ENCODE data around the gene AFTPH. TPM values are rescaled to one million over a fixed set of nuclear protein-coding genes. Genes with fewer than 3 reads are reported as not detected.

AFTPH gene
- total RNA-seq, 2 experiments from 2014 or later = 24.2 to 24.3 TPM

DNA sequence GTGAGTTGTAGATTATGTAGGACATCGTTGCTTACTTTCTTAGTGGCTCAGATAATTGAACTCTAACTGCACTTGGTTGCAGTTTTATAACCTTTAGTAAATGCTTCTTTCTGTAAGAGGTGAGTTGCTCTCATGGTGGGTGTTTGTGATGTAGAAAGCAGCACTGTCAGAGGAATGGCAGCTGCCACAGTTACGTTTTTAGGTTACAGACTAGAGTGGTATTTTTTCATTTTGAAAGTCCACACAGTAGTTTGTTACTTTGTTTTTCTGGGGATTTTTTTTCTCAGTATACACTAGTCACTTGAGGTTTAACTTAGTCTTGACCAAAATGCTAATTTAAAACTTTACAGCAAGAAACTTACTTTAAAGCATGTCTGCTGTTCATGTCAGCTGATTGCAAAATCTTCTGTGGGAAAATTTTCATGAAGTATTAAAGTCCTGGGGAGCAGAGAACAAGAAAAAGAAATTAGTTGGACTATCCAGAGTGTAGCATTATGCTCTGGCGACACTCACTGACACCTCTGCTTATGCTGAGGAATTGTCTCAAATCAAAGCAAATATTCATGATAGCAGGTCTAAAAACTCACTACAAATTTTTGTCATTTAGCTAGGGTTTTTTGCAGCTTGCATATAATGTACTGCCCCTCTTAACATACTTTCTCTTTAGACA lies 14.8 kb downstream of the AFTPH start:
- intact Hi-C loops (cut with DNase I, micrococcal nuclease) = no loop called here
- peaks cover 80% of the 10 kb centered on the region for H3K4me1 Mint-ChIP-seq (ENCODE audit: low read depth)

DNA sequence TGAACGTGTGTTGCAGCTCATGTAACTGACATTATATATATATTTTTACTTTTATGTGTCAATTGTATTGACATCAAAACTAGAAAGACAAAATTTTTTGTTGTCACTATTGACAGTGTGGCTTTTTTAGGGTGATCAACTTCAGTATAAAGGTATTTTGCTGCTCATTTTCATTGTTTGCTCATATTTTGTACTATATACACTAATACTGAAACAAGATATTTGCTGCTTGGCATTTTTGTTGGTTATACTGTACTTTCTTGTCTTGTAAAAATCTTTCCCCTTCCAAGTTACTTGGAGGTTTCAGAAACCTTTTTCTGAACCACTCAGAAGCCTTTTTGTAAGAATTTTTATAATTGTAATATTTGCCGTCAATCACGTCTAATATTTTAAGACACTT lies 16.5 kb downstream of the AFTPH start:
- Histone ChIP-seq H3K4me1 (ENCODE audit: insufficient read depth, low read length) (peaks cover 10% of the 10 kb centered on the region), H3K36me3 (ENCODE audit: insufficient read depth, low read length) (peaks cover 2% of the 10 kb centered on the region), H3K27me3 (ENCODE audit: control insufficient read depth in 1 of 2, insufficient read depth in 2 of 2, low read length in 2 of 2) (no peaks in the 10 kb centered on the region), H3K9me3 (ENCODE audit: control insufficient read depth in 1 of 2, insufficient read depth in 1 of 2, low read length in 2 of 2) (no peaks in the 10 kb centered on the region), H3K4me3 (ENCODE audit: low read length) (no peak overlapping the region), H3K27ac (ENCODE audit: low read depth in 1 of 2, low read length in 2 of 2) (no peak overlapping the region)
- Mint-ChIP-seq H3K27me3 (no peaks in the 10 kb centered on the region), H3K4me3 (no peak overlapping the region), H3K36me3 (ENCODE audit: low read depth) (peaks cover 6% of the 10 kb centered on the region), H3K27ac (no peak overlapping the region), H3K4me1 (ENCODE audit: low read depth) (peaks cover 76% of the 10 kb centered on the region), H3K9me3 (no peaks in the 10 kb centered on the region)
- POLR2A ChIA-PET = interaction anchor here (1.0 kb wide), 1 partner anchor 18 kb away, joined by 3 read pairs; no protein-coding TSS in a partner anchor
- ATAC-seq (ENCODE audit: poor library complexity) (no peak), DNase-seq (no peak)
- intact Hi-C loops (cut with DNase I, micrococcal nuclease) = no loop called here
- TF ChIP-seq, protein P1, sequence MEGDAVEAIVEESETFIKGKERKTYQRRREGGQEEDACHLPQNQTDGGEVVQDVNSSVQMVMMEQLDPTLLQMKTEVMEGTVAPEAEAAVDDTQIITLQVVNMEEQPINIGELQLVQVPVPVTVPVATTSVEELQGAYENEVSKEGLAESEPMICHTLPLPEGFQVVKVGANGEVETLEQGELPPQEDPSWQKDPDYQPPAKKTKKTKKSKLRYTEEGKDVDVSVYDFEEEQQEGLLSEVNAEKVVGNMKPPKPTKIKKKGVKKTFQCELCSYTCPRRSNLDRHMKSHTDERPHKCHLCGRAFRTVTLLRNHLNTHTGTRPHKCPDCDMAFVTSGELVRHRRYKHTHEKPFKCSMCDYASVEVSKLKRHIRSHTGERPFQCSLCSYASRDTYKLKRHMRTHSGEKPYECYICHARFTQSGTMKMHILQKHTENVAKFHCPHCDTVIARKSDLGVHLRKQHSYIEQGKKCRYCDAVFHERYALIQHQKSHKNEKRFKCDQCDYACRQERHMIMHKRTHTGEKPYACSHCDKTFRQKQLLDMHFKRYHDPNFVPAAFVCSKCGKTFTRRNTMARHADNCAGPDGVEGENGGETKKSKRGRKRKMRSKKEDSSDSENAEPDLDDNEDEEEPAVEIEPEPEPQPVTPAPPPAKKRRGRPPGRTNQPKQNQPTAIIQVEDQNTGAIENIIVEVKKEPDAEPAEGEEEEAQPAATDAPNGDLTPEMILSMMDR (IDR thresholded peaks at IDR 0.05) = no peak
- CTCF ChIA-PET = interaction anchor here (1.2 to 1.3 kb wide), 2 partner anchors 18 to 23 kb away, joined by 3 read pairs; no protein-coding TSS in a partner anchor

More for the DNA sequence above, 14.8 kb downstream of the AFTPH start:
- H3K4me1 ChIP-seq (ENCODE audit: insufficient read depth, low read length) = peaks cover 10% of the 10 kb centered on the region
- H3K4me3 ChIP-seq (ENCODE audit: low read length) = no peak overlapping the region
- H3K9me3 Mint-ChIP-seq = no peaks in the 10 kb centered on the region
- H3K4me3 Mint-ChIP-seq = no peak overlapping the region
- H3K27ac Mint-ChIP-seq = no peak overlapping the region
- no peak overlapping the region for H3K27ac ChIP-seq (ENCODE audit: low read depth in 1 of 2, low read length in 2 of 2)
- ATAC-seq (ENCODE audit: poor library complexity) (no peak), DNase-seq (no peak)
- H3K9me3 ChIP-seq (ENCODE audit: control insufficient read depth in 1 of 2, insufficient read depth in 1 of 2, low read length in 2 of 2) = no peaks in the 10 kb centered on the region
- POLR2A ChIA-PET = interaction anchor here (1.1 kb wide), 1 partner anchor 16 kb away, joined by 5 read pairs; no protein-coding TSS in a partner anchor
- CTCF ChIA-PET = interaction anchor here (1.4 kb wide), 1 partner anchor 16 kb away, joined by 3 read pairs; no protein-coding TSS in a partner anchor
- H3K36me3 ChIP-seq (ENCODE audit: insufficient read depth, low read length) = peaks cover 2% of the 10 kb centered on the region
- H3K27me3 ChIP-seq (ENCODE audit: control insufficient read depth in 1 of 2, insufficient read depth in 2 of 2, low read length in 2 of 2) = no peaks in the 10 kb centered on the region
- H3K36me3 Mint-ChIP-seq (ENCODE audit: low read depth) = peaks cover 7% of the 10 kb centered on the region
- H3K27me3 Mint-ChIP-seq = no peaks in the 10 kb centered on the region
- TF ChIP-seq, protein P1 (IDR thresholded peaks at IDR 0.05) = no peak

DNA sequence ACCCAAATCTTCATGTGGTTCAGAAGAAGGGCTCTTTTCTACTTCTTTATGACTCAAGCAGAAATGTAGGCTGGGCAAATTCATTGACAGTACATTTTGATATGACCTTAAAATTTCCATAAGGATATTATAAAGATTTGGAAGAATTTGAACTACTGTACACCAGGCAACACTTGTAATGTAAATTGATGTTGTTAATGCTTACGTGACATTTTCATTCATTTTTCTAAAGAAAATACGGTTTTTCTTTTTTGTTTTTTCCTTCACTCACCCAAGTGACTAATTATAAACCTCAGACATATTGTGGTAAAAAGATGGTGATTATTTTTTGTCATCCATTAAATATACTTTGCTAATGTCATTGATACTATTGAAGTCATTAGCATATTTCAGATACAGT lies 17.4 kb downstream of the AFTPH start:
- ATAC-seq (ENCODE audit: poor library complexity) = no peak
- H3K4me1 ChIP-seq (ENCODE audit: insufficient read depth, low read length) = peaks cover 7% of the 10 kb centered on the region
- no peaks in the 10 kb centered on the region for H3K27me3 Mint-ChIP-seq
- H3K4me3 ChIP-seq (ENCODE audit: low read length) = no peak overlapping the region
- H3K27ac Mint-ChIP-seq = no peak overlapping the region
- no peaks in the 10 kb centered on the region for H3K9me3 ChIP-seq (ENCODE audit: control insufficient read depth in 1 of 2, insufficient read depth in 1 of 2, low read length in 2 of 2)
- peaks cover 2% of the 10 kb centered on the region for H3K36me3 ChIP-seq (ENCODE audit: insufficient read depth, low read length)
- peaks cover 71% of the 10 kb centered on the region for H3K4me1 Mint-ChIP-seq (ENCODE audit: low read depth)
- POLR2A ChIA-PET = interaction anchor here (1.0 kb wide), 1 partner anchor 19 kb away, joined by 3 read pairs; no protein-coding TSS in a partner anchor
- CTCF ChIA-PET = no interaction called here
- no peak for DNase-seq
- no peaks in the 10 kb centered on the region for H3K36me3 Mint-ChIP-seq (ENCODE audit: low read depth)
- no peaks in the 10 kb centered on the region for H3K27me3 ChIP-seq (ENCODE audit: control insufficient read depth in 1 of 2, insufficient read depth in 2 of 2, low read length in 2 of 2)
- H3K9me3 Mint-ChIP-seq = no peaks in the 10 kb centered on the region
- no peak overlapping the region for H3K4me3 Mint-ChIP-seq
- TF ChIP-seq, protein P1 (IDR thresholded peaks at IDR 0.05) = no peak
- H3K27ac ChIP-seq (ENCODE audit: low read depth in 1 of 2, low read length in 2 of 2) = no peak overlapping the region
- intact Hi-C loops (cut with DNase I, micrococcal nuclease) = no loop called here
